HG02938 (cell line): Measurements from ENCODE around the gene EMC10.
"Not testable (repeated sequence)": the region's sequence is repeated elsewhere in the genome, so short reads cannot be mapped to it uniquely, and the experiment has no call there.

ENCODE experiments used
- ATAC-seq: cut with Tn5 transposase; IDR thresholded peaks from one replicate; pipeline ENCODE4 v1.9.1; 2021; ENCODE audit warnings: mild to moderate bottlenecking, moderate library complexity; ENCODE audit not compliant: unreplicated experiment

Gene EMC10

DNA sequence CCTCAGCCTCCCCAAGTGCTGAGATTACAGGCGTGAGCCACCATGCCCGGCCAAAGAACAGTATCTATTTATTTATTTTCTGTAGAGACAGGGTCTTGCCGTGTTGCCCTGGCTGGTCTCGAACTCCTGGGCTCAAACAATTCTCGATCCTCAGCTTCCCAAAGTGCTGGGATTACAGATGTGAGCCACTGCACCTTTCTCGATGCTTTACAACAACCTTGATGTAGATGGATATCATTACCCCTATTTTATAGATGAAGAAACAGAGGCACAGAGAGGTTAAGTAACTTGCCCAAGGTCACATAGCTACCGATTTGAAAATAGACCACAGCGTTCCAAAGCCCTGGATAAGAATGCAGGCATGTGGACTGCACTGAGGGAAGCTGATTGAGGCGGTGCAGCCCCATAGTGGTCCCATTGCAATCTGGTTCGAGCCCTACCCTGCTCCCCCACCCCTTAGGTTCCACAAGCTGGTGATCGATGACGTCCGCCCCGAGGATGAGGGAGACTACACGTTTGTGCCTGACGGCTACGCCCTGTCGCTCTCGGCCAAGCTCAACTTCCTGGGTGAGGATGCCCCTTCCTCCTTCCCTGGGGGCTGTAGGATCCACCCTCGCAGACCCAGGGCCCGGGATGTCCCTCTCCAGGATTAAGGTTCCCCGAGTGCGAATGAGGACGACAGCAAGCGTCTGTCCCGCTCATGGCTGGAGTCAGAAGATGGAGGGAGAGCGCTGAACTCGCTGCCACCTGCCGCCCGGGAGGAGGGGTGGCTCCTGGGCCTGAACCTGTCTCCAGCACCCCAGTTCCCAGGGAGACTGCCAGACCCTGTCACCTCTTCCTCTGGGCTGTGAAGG is 25.7 kb upstream of the EMC10 start:
- no peak for ATAC-seq

DNA sequence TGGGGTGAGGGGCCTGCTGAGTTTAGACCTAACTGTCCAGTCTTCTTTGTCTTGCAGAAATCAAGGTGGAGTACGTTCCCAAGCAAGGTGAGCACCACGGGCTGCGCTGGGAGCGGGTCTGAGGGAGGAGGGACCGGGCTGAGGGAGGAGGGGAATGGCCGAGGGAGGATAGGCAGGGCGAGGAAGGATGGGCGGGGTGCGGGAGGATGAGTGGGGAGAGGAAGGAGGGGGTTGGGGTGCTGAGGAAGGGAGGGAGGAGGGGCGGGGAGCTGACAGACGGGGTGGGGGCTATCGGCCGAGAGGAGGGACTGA is 25.1 kb upstream of the EMC10 start:
- ATAC-seq = no peak

GRCh38 chr19:50453243-50453642 is 23.1 kb upstream of the EMC10 start:
- no peak for ATAC-seq

DNA sequence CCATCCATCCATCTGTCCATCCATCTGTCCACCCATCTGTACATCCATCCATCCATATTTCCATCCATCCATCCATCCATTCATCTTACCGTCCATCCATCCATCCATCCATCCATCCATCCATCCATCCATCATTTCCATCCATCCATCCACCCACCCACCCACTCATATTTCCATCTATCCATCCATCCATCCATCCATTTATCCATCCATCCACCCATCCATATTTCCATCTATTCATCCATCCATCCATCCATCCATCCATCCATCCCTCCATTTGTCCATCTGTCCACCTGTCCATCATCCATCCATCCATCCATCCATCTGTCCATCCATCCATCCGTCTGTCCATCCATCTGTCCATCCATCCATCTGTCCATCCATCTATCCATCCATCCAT is 20.3 kb upstream of the EMC10 start:
- no peak for ATAC-seq

DNA sequence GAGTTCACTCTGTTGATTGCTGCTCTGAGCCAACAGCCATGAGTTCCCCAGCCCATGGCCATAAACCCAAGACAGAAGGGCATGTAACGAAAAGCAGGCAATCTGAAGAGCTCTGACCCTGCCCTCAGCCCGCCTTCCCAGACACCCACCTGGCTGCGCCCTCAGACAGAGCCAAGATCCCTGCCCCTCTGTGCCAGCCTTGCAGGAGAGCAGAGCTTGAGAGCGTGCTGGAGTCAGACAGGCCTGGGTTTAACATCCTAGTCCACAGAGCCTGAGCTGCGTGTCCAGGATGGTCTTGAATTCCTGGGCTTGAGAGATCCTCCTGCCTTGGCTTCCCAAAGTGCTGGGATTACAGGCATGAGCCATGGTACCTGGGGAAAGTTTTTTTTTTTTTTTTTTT is 19.0 kb upstream of the EMC10 start:
- ATAC-seq = no peak

DNA sequence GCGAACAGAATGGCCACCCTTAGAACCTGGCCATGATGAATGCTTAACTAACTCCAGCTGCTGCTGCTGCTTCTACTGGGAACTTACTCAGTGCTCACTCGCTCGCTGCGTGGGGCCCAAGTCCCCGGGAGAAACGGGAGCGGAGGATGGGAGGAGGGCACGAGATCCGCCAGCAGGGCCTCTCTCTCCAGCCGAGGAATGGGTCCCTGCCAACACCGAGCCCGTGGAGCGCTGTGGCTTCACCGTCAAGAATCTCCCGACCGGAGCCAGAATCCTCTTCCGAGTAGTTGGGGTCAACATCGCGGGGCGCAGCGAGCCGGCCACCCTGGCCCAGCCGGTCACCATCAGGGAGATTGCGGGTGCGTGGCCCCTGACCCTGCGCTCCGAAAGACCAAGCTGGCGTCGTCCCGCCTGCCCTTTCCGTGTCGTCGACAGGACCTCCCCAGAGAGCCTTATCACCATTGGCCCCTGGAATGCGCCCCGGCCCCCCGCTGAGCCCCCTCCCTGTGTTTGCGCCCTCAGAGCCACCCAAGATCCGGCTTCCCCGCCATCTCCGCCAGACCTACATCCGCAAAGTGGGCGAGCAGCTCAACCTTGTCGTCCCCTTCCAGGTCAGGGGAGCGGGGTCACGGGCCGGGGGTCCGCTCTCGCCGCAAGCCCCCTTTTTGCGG is 17.8 kb upstream of the EMC10 start:
- ATAC-seq = no peak

DNA sequence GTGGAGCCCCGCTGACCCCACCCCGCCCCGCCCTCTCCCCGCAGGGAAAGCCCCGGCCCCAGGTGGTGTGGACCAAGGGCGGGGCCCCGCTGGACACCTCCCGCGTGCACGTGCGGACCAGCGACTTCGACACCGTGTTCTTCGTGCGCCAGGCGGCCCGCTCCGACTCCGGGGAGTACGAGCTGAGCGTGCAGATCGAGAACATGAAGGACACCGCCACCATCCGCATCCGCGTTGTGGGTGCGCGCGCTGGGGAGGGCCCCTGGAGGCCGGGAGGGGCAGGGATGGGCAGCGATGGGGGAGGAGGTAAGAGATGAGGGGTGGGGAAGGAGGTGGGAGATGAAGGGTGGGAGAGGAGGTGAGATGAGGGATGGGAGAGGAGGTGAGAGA is 17.2 kb upstream of the EMC10 start:
- no peak for ATAC-seq

DNA sequence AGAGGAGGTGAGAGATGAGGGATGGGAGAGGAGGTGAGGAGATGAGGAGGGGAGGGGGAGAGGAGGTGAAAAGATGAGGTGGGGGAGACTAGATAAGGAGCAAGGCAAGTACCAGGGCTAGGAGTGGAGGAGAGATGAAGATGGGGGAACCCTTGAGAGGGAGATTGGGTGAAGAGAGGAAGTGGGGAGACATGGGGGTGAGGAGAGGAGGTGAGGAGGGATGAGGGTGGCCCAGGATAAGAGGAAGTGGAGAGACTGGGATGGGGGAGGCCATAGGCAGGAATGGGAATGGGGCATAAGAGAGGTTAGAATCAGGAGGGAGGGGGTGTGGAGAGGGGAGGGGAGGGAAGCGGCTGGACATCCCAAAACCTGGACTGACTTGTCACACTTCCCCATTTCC is 16.7 kb upstream of the EMC10 start:
- ATAC-seq = no peak

DNA sequence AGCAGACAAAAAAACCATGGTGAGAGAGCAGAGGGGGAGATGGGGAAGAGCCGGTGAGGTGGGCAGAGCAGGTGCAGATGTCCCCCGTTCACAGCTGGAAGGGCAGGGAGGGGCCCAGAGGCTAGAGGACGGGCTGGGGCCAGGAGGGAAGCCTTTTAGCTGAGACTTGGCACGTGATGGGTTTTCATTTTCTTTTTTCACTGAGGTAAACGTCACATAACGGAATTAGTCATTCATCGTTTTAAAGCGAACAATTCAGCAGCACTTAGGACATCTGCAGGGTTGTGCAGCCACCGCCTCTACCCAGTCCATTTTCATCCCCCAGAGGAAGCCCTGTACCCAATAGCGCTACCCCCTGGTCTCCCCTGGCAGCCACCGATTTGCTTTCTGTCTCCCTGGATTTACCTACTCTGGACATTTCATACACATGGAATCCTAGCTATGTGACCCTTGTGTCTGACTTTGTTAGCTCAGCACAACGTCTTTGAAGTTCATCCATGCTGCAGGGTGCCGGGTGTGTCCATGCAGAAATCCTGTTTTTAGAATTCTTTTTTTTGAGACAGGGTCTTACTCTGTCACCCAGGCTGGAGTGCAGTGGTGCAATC is 16.0 kb upstream of the EMC10 start:
- peak; percentile 61 for ATAC-seq

DNA sequence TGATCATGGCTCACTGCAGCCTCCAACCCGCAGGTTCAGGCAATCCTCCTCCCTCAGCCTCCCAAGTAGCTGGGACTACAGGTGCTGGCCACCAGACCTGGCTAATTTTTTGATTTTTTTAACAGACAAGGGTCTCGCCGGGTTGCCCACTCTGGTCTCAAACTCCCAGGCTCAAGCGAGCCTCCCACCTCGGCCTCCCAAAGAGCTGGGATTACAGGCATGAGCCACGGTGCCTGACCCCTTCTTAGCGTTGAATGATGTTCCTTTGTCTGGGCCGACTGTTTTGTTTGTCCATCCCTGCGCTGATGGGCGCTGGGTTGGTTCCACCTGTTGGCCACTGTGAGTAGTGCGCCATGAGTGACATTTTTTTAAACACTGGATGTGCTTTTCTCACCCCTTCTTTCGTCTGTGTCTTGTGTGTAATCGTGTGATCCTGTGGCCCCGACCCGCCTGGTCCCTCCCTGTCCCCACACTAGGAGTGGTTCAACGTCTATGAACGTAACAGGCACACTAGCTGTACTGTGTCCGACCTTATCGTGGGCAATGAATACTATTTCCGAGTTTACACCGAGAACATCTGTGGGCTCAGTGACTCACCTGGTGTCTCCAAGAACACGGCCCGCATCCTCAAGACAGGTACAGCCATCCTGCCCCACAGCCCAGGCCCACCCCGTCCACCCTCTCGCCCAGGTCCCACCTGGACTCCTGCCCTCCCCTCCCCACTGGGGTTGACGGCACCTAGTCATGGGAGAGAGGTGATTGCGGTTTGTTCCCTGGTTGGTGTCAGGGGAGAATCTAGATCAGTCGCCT is 15.0 kb upstream of the EMC10 start:
- no peak for ATAC-seq

DNA sequence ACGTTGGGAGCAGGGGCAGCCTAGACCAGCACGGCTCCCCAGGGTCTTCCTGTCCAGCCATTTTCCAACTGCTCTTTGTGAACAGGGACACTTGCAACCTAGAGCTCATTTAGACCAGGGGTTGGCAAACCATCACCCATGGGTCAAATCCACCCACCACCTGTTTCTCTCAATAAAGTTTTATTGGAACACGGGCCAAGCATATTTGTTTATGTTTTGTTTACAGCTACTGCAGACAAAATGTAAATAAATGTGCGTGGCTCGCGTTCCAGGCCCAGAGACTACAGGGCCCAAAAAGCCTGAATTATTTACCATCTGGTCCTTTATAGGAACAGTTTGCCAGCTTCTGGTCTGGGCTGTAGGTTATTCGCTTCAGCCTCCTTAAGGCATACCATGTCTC is 13.3 kb upstream of the EMC10 start:
- no peak for ATAC-seq

DNA sequence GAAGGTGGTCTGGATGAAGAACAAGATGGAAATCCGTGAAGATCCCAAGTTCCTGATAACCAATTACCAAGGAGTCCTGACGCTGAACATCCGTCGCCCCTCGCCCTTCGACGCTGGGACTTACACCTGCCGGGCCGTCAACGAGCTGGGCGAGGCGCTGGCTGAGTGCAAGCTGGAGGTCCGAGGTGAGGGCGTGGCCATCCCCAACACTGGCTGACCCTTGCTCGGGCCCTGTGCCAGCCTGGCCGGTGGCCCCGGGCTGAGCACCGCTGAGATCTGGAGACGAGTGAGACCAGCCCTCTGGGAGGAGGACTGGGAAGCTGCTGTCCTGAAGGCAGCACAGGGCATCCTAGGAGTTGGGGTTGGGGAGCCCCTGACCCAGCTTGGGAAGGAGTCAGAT is 12.0 kb upstream of the EMC10 start:
- ATAC-seq = no peak

DNA sequence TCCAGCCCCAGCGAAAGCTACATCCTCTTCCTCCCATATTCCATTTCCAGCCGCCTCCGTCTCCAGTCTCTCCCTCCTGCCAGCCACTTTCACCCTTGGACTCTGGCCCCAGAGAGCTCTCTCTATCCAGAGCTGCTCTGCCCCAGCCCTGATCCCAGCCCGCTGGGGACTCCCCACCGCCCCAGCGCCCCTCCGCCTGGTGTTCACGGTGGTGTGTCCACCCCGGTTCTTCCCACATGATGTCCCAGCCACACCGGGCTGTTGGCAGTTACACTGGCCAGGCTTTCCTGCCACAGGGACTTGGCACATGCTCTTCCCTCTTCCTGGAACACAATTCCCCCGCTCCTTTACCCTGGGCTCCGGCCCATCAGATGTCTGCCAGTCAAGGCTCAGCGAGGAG is 11.3 kb upstream of the EMC10 start:
- no peak for ATAC-seq

DNA sequence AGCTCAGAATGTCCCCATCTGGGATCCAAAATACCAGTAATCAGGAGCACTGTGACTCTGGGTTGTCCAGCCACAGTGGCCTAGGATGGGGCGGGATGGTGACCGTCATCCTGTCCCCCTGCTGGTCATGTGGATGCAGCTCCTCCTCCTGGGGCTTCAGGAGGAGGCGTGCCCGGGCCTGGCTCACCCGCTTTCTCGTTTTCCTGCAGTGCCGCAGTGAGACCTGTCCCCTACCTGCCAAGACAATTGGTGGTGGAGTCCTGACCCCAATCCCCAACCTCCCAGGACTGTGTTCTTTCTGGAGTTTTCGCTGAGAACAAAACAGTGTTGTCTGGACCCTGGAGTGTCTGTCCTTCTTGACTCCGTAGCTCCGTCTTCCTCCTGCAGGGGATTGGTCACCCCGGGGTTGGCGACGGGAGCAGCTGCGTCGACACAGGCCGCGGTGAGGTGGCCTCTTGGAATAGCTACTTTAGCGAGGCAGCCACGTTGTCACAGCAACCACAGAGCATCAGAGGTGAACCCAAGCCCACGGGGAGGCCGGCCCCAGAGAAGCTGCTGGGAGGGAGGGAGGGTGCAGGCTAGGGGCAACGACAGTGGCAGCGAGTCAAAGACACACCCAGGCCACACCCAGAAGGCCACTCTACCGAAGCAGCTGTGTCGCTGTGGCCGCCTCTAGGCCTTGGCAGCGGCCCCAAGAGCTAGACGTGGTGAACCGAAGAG is 10.2 kb upstream of the EMC10 start:
- no peak for ATAC-seq

GRCh38 chr19:50466706-50467039 is 9.6 kb upstream of the EMC10 start:
- ATAC-seq = no peak

DNA sequence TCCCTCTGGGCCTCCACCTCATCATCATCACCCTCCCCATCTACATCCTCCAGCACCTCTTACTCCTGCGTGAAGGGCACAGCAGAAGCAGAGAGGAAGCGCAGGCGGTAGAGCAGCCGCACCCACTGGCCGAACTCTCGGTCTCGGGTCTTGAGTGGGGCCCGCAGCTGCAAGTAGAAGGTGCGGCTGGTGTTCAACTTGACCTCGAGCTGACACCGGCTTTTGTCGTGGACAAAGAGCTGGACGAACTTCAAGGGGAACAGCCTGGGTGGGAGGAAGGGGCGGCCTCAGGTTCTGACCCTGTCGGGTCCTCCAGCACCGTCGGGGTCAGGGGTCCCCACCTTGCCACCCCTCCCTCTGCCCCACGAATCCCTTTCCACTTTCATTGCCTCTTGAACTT is 8.7 kb upstream of the EMC10 start:
- no peak for ATAC-seq

GRCh38 chr19:50468818-50469217 is 7.5 kb upstream of the EMC10 start:
- ATAC-seq = no peak

- ATAC-seq = not testable (repeated sequence)
Observed at GRCh38 chr19:50473336-50473735, 3.0 kb upstream of the EMC10 start.

DNA sequence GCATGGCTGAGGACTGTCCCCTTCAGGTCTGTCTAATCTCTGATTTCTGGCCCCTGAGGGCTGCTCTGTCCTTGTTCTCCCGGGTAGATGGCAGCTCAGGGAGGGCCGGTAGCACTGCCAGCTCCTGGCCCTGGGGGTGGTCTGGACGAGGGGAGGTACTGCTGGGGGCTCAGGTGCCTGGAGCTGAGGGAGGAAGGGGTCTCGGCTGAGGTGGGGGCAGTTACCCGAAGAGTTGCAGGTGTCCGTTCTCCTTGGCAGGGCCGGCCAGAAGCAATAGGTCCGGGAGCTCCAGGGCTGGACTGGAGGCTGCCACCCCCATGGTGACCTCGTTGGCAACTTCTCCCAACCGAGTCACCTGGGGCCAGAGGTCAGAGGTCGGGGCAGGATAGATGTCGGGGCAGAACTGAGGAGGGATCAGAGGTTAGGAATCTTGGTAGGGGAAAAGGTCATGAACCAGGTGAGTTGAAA is 1.2 kb upstream of the EMC10 start:
- no peak for ATAC-seq

- peak; percentile 11 for ATAC-seq
Observed at GRCh38 chr19:50475736-50476223, 527 bp upstream of the EMC10 start.

DNA sequence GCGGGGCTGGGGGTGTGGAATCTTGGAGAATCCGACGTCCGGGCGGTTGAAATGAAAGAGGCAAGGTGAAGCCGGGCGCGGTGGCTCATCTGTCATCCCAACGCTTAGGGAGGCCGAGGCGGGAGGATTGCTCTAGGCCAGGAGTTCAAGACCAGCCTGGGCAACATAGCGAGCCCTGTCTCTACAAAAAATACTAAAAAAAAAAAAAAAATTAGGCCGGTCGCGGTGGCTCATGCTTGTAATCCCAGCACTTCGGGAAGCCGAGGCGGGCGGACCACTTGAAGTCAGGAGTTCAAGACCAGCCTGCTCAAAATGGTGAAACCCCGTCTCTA is 566 bp downstream of the EMC10 start:
- ATAC-seq = no peak
